ENCODE results near the gene UBL5.

GRCh38 chr19:9862938-9863337 lies 35.2 kb downstream of the UBL5 start:
- TF ChIP-seq, protein P1, sequence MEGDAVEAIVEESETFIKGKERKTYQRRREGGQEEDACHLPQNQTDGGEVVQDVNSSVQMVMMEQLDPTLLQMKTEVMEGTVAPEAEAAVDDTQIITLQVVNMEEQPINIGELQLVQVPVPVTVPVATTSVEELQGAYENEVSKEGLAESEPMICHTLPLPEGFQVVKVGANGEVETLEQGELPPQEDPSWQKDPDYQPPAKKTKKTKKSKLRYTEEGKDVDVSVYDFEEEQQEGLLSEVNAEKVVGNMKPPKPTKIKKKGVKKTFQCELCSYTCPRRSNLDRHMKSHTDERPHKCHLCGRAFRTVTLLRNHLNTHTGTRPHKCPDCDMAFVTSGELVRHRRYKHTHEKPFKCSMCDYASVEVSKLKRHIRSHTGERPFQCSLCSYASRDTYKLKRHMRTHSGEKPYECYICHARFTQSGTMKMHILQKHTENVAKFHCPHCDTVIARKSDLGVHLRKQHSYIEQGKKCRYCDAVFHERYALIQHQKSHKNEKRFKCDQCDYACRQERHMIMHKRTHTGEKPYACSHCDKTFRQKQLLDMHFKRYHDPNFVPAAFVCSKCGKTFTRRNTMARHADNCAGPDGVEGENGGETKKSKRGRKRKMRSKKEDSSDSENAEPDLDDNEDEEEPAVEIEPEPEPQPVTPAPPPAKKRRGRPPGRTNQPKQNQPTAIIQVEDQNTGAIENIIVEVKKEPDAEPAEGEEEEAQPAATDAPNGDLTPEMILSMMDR (IDR thresholded peaks at IDR 0.05): no peak
- TF ChIP-seq POLR2A (IDR thresholded peaks at IDR 0.05): no peak

All from sigmoid colon (tissue), 3 donors.